ENCODE measurements around the gene LMAN1. TPM values are rescaled to one million over a fixed set of nuclear protein-coding genes. Genes with fewer than 3 reads are reported as not detected.

The LMAN1 gene
- total and polyA plus RNA-seq, 4 donors = 18.9 to 108 (median 67.2) TPM

GRCh38 chr18:59353079-59353680 lies 5.9 kb downstream of the LMAN1 start:
- DNase-seq = peak in 2 of 3 donors; percentile 11 to 45
- H3K27ac ChIP-seq (ENCODE audit: low read depth in 1 of 2, low read length in 1 of 2) = no peak overlapping the region
- no peak overlapping the region for H3K9ac ChIP-seq (ENCODE audit: insufficient read depth in 1 of 2, low read length in 2 of 2)
- no peaks in the 10 kb centered on the region for H3K9me3 ChIP-seq (ENCODE audit: control insufficient read depth in 4 of 4, insufficient read depth in 3 of 4, low read length in 3 of 4)
- TF ChIP-seq CTCF (IDR thresholded peaks at IDR 0.05; ENCODE audit: control extremely low read depth, extremely low read depth) = no peak
- WGBS, 2 donors = 52 to 74% methylated on average over 4 of the region's 4 CpGs
- peaks cover 0 to 16% (median 6%) of the 10 kb centered on the region in 5 donors for H3K4me1 ChIP-seq (ENCODE audit: control insufficient read depth in 5 of 5, insufficient read depth in 5 of 5, low read length in 5 of 5)
- no peaks in the 10 kb centered on the region for H3K27me3 ChIP-seq (ENCODE audit: control insufficient read depth in 3 of 3, insufficient read depth in 3 of 3, low read length in 2 of 3)
- H3K36me3 ChIP-seq (ENCODE audit: control insufficient read depth in 4 of 4, insufficient read depth in 4 of 4, low read length in 4 of 4) = peaks cover 15 to 65% (median 45%) of the 10 kb centered on the region in 4 donors
- ATAC-seq (ENCODE audit: insufficient read depth, low FRiP score) = no peak
- no peak overlapping the region for H3K4me3 ChIP-seq

GRCh38 chr18:59352250-59352855 lies 6.7 kb downstream of the LMAN1 start:
- 82 to 93% methylated on average over 3 of the region's 3 CpGs for WGBS, 2 donors
- Histone ChIP-seq H3K9me3 (ENCODE audit: control insufficient read depth in 4 of 4, insufficient read depth in 3 of 4, low read length in 3 of 4) (no peaks in the 10 kb centered on the region), H3K27me3 (ENCODE audit: control insufficient read depth in 3 of 3, insufficient read depth in 3 of 3, low read length in 2 of 3) (no peaks in the 10 kb centered on the region), H3K36me3 (ENCODE audit: control insufficient read depth in 4 of 4, insufficient read depth in 4 of 4, low read length in 4 of 4) (peaks cover 17 to 68% (median 49%) of the 10 kb centered on the region in 4 donors), H3K27ac (ENCODE audit: low read depth in 1 of 2, low read length in 1 of 2) (no peak overlapping the region), H3K9ac (ENCODE audit: insufficient read depth in 1 of 2, low read length in 2 of 2) (no peak overlapping the region), H3K4me3 (no peak overlapping the region), H3K4me1 (ENCODE audit: control insufficient read depth in 5 of 5, insufficient read depth in 5 of 5, low read length in 5 of 5) (peaks cover 0 to 12% (median 6%) of the 10 kb centered on the region in 5 donors)
- DNase-seq (no peak), ATAC-seq (ENCODE audit: insufficient read depth, low FRiP score) (no peak)
- no peak for TF ChIP-seq CTCF (IDR thresholded peaks at IDR 0.05; ENCODE audit: control extremely low read depth, extremely low read depth)

GRCh38 chr18:59345556-59345955 lies 13.5 kb downstream of the LMAN1 start:
- Histone ChIP-seq H3K27ac (ENCODE audit: low read depth in 1 of 2, low read length in 1 of 2) (no peak overlapping the region), H3K36me3 (ENCODE audit: control insufficient read depth in 4 of 4, insufficient read depth in 4 of 4, low read length in 4 of 4) (peaks cover 14 to 78% (median 45%) of the 10 kb centered on the region in 4 donors), H3K9me3 (ENCODE audit: control insufficient read depth in 4 of 4, insufficient read depth in 3 of 4, low read length in 3 of 4) (peaks cover 0 to 8% (median under 1%) of the 10 kb centered on the region in 4 donors), H3K27me3 (ENCODE audit: control insufficient read depth in 3 of 3, insufficient read depth in 3 of 3, low read length in 2 of 3) (no peaks in the 10 kb centered on the region), H3K4me3 (no peak overlapping the region), H3K9ac (ENCODE audit: insufficient read depth in 1 of 2, low read length in 2 of 2) (no peak overlapping the region), H3K4me1 (ENCODE audit: control insufficient read depth in 5 of 5, insufficient read depth in 5 of 5, low read length in 5 of 5) (no peaks in the 10 kb centered on the region)
- no peak for TF ChIP-seq CTCF (IDR thresholded peaks at IDR 0.05; ENCODE audit: control extremely low read depth, extremely low read depth)
- no peak for ATAC-seq (ENCODE audit: insufficient read depth, low FRiP score)
- no peak for DNase-seq
- WGBS, 2 donors = 96 to 98% methylated on average over 4 of the region's 4 CpGs
